Smooth muscle cell (in vitro differentiated cells): Measurements from ENCODE around the gene SLC39A6. TPM values are rescaled to one million over a fixed set of nuclear protein-coding genes. Genes with fewer than 3 reads are reported as not detected.
"Not testable (repeated sequence)": the region's sequence is repeated elsewhere in the genome, so short reads cannot be mapped to it uniquely, and the experiment has no call there.

ENCODE experiments used
- DNase-seq: peaks from one replicate; lab custom pipeline; 2025; ENCODE audit not compliant: unreplicated experiment; lab: John Stamatoyannopoulos, UW
- H2AFZ ChIP-seq: fragments of 200-600 bp; sonication (generic); 2 replicates; pipeline ENCODE4 v1.6.0; 2016; ENCODE audit warnings: antibody characterized with exemption, low read depth, mild to moderate bottlenecking
- H3F3A ChIP-seq: fragments of 200-600 bp; sonication (generic); 2 replicates; pipeline ENCODE4 v1.6.0; 2017; ENCODE audit warnings: antibody characterized with exemption, low read depth
- H3K27ac ChIP-seq: fragments of 200-600 bp; sonication (generic); 2 replicates; pipeline ENCODE4 v1.5.1; 2016; ENCODE audit warnings: low read depth, mild to moderate bottlenecking
- H3K27me3 ChIP-seq: fragments of 200-600 bp; sonication (generic); 2 replicates; pipeline ENCODE4 v1.6.1; 2016; ENCODE audit warnings: low read depth, mild to moderate bottlenecking
- H3K36me3 ChIP-seq: fragments of 200-600 bp; sonication (generic); 2 replicates; pipeline ENCODE4 v1.5.1; 2016; ENCODE audit warnings: low read depth
- H3K4me1 ChIP-seq: fragments of 200-600 bp; sonication (generic); 2 replicates; pipeline ENCODE4 v1.5.1; 2016; ENCODE audit warnings: low read depth
- H3K4me2 ChIP-seq: fragments of 200-600 bp; sonication (generic); 2 replicates; pipeline ENCODE4 v1.6.0; 2016; ENCODE audit warnings: mild to moderate bottlenecking
- H3K4me3 ChIP-seq: fragments of 200-600 bp; sonication (generic); 2 replicates; pipeline ENCODE4 v1.5.1; 2016; ENCODE audit warnings: mild to moderate bottlenecking
- H3K79me2 ChIP-seq: fragments of 200-600 bp; sonication (generic); 2 replicates; pipeline ENCODE4 v1.6.0; 2016; ENCODE audit warnings: low read depth, mild to moderate bottlenecking
- H3K9ac ChIP-seq: fragments of 200-600 bp; sonication (generic); 2 replicates; pipeline ENCODE4 v1.6.0; 2016; ENCODE audit warnings: low read depth
- H3K9me3 ChIP-seq: fragments of 200-600 bp; sonication (generic); replicated peaks from 2 replicates; pipeline ENCODE4 v1.5.1; 2016; ENCODE audit warnings: low read depth
- H4K20me1 ChIP-seq: fragments of 200-600 bp; sonication (generic); 2 replicates; pipeline ENCODE4 v1.6.0; 2016; ENCODE audit warnings: low read depth
- CTCF ChIP-seq: fragments of 200-600 bp; sonication (generic); IDR thresholded peaks from 2 replicates; pipeline ENCODE4 v1.5.1; 2017; ENCODE audit warnings: borderline replicate concordance, mild to moderate bottlenecking, antibody characterized with exemption; ENCODE audit not compliant: insufficient read depth, poor library complexity, severe bottlenecking
- WGBS: methylation state at CpG from one replicate; pipeline ENCODE4 v1.1.7; 2016; ENCODE audit warnings: low lambda C conversion rate; 5-methylcytosine and 5-hydroxymethylcytosine counted together
- polyA plus RNA-seq: library from polyadenylated mRNA; unstranded; fragments of >200 nt; fragmentation: Nextera tagmentation; extraction: Ambion mirVana; gene quantifications from 2 replicates; pipeline ENCODE4 v1.2.1, GENCODE V29; 2016
- total RNA-seq: library from RNA; depleted of rRNA; stranded (reverse); fragments of >200 nt; gene quantifications from 2 replicates; pipeline ENCODE4 v1.2.3, GENCODE V29; 2014

SLC39A6 gene
- total and polyA plus RNA-seq, 2 experiments from 2014 or later: 54.7 to 117 TPM

- Histone ChIP-seq H3K4me1 (no peaks in the 10 kb centered on the region), H3K27me3 (no peaks in the 10 kb centered on the region), H3K27ac (no peak overlapping the region), H2AFZ (no peak overlapping the region), H3K9ac (no peak overlapping the region), H3K4me2 (no peak overlapping the region), H3K79me2 (no peaks in the 10 kb centered on the region), H3K36me3 (no peaks in the 10 kb centered on the region), H3K4me3 (no peak overlapping the region), H3F3A (no peaks in the 10 kb centered on the region), H4K20me1 (no peaks in the 10 kb centered on the region), H3K9me3 (peaks cover 3% of the 10 kb centered on the region)
- no peak for DNase-seq
- 89% methylated on average over 2 of the region's 2 CpGs for WGBS
- TF ChIP-seq CTCF: no peak
These were observed 45.4 kb downstream of the SLC39A6 start for GRCh38 chr18:36083729-36084128.

GRCh38 chr18:36081118-36081517 lies 48.0 kb downstream of the SLC39A6 start:
- H3K4me1 ChIP-seq, H3K27ac ChIP-seq, H3K9me3 ChIP-seq, DNase-seq, H3K36me3 ChIP-seq, H3K4me2 ChIP-seq, H3F3A ChIP-seq, H4K20me1 ChIP-seq, H2AFZ ChIP-seq, H3K9ac ChIP-seq, H3K4me3 ChIP-seq, H3K27me3 ChIP-seq, H3K79me2 ChIP-seq: not testable (repeated sequence)
- 93% methylated on average over 2 of the region's 2 CpGs for WGBS

- no peaks in the 10 kb centered on the region for H3K79me2 ChIP-seq
These were observed 50.2 kb downstream of the SLC39A6 start for GRCh38 chr18:36078751-36079529.

GRCh38 chr18:36077764-36078163 lies 51.4 kb downstream of the SLC39A6 start:
- H3F3A ChIP-seq, H3K4me3 ChIP-seq, DNase-seq, H3K27ac ChIP-seq, H3K36me3 ChIP-seq, H3K4me2 ChIP-seq, H3K4me1 ChIP-seq, H3K79me2 ChIP-seq, H4K20me1 ChIP-seq, H3K9me3 ChIP-seq, H2AFZ ChIP-seq, H3K9ac ChIP-seq, H3K27me3 ChIP-seq: not testable (repeated sequence)
- WGBS: 97% methylated on average over 13 of the region's 27 CpGs

More at GRCh38 chr18:36078751-36079529, 50.2 kb downstream of the SLC39A6 start:
- H3K27me3 ChIP-seq: no peaks in the 10 kb centered on the region
- no peak overlapping the region for H3K9ac ChIP-seq
- no peak for TF ChIP-seq CTCF
- peaks cover 3% of the 10 kb centered on the region for H3K9me3 ChIP-seq
- 88% methylated on average over 6 of the region's 6 CpGs for WGBS
- H3F3A ChIP-seq: peaks cover 2% of the 10 kb centered on the region
- H2AFZ ChIP-seq: no peak overlapping the region
- no peak overlapping the region for H3K4me3 ChIP-seq
- H4K20me1 ChIP-seq: no peaks in the 10 kb centered on the region
- no peak overlapping the region for H3K27ac ChIP-seq
- no peaks in the 10 kb centered on the region for H3K36me3 ChIP-seq
- no peak for DNase-seq
- no peak overlapping the region for H3K4me2 ChIP-seq
- H3K4me1 ChIP-seq: peaks cover 7% of the 10 kb centered on the region
